Measurements from ENCODE around the gene WFS1.
A peak's percentile ranks its signal among the peaks of the same experiment; 100 is the strongest.

Gene WFS1

GRCh38 chr4:6230827-6231662 lies 38.6 kb upstream of the WFS1 start:
- TF ChIP-seq GATA2 (IDR thresholded peaks at IDR 0.05; ENCODE audit: low read depth, low read length) (no peak), GATA3 (IDR thresholded peaks at IDR 0.05; ENCODE audit: low read depth, low read length) (no peak)

- TF ChIP-seq GATA3 (IDR thresholded peaks at IDR 0.05; ENCODE audit: low read depth, low read length) (no peak; the same call in 1 of the 2 replicates), GATA2 (IDR thresholded peaks at IDR 0.05; ENCODE audit: low read depth, low read length) (peak; percentile 81)
Observed at GRCh38 chr4:6231663-6232165, 37.9 kb upstream of the WFS1 start.

GRCh38 chr4:6232836-6233785 lies 36.5 kb upstream of the WFS1 start:
- TF ChIP-seq GATA2 (IDR thresholded peaks at IDR 0.05; ENCODE audit: low read depth, low read length), result no peak
- no peak for TF ChIP-seq GATA3 (IDR thresholded peaks at IDR 0.05; ENCODE audit: low read depth, low read length)

GRCh38 chr4:6233929-6234328 lies 35.7 kb upstream of the WFS1 start:
- no peak for TF ChIP-seq GATA2 (IDR thresholded peaks at IDR 0.05; ENCODE audit: low read depth, low read length)
- TF ChIP-seq GATA3 (IDR thresholded peaks at IDR 0.05; ENCODE audit: low read depth, low read length), result no peak

GRCh38 chr4:6235012-6235411 lies 34.6 kb upstream of the WFS1 start:
- no peak for TF ChIP-seq GATA3 (IDR thresholded peaks at IDR 0.05; ENCODE audit: low read depth, low read length)
- TF ChIP-seq GATA2 (IDR thresholded peaks at IDR 0.05; ENCODE audit: low read depth, low read length), result no peak

- no peak for TF ChIP-seq GATA3 (IDR thresholded peaks at IDR 0.05; ENCODE audit: low read depth, low read length)
- no peak for TF ChIP-seq GATA2 (IDR thresholded peaks at IDR 0.05; ENCODE audit: low read depth, low read length)
Observed at GRCh38 chr4:6235901-6236640, 33.6 kb upstream of the WFS1 start.

- TF ChIP-seq GATA2 (IDR thresholded peaks at IDR 0.05; ENCODE audit: low read depth, low read length) (no peak), GATA3 (IDR thresholded peaks at IDR 0.05; ENCODE audit: low read depth, low read length) (no peak)
Observed at GRCh38 chr4:6236816-6237390, 32.7 kb upstream of the WFS1 start.

GRCh38 chr4:6239486-6239885 lies 30.2 kb upstream of the WFS1 start:
- TF ChIP-seq GATA2 (IDR thresholded peaks at IDR 0.05; ENCODE audit: low read depth, low read length) (no peak), GATA3 (IDR thresholded peaks at IDR 0.05; ENCODE audit: low read depth, low read length) (no peak)

GRCh38 chr4:6239968-6240367 lies 29.7 kb upstream of the WFS1 start:
- TF ChIP-seq GATA2 (IDR thresholded peaks at IDR 0.05; ENCODE audit: low read depth, low read length), result no peak
- no peak for TF ChIP-seq GATA3 (IDR thresholded peaks at IDR 0.05; ENCODE audit: low read depth, low read length)

- TF ChIP-seq GATA2 (IDR thresholded peaks at IDR 0.05; ENCODE audit: low read depth, low read length) (no peak), GATA3 (IDR thresholded peaks at IDR 0.05; ENCODE audit: low read depth, low read length) (no peak)
Observed at GRCh38 chr4:6241062-6241845, 28.4 kb upstream of the WFS1 start.

- no peak for TF ChIP-seq GATA3 (IDR thresholded peaks at IDR 0.05; ENCODE audit: low read depth, low read length)
- TF ChIP-seq GATA2 (IDR thresholded peaks at IDR 0.05; ENCODE audit: low read depth, low read length), result no peak
Observed at GRCh38 chr4:6242271-6243029, 27.2 kb upstream of the WFS1 start.
